Vagina (tissue), 2 donors: Measurements from ENCODE around the gene MRPS10. TPM values are rescaled to one million over a fixed set of nuclear protein-coding genes. Genes with fewer than 3 reads are reported as not detected.
A peak's percentile ranks its signal among the peaks of the same experiment; 100 is the strongest.

Source experiments
- DNase-seq, 2 donors: peaks; one replicate each; pipeline ENCODE4 v3.0.0-alpha.2; 2017; ENCODE audit errors: extremely low spot score in 2 of 2
- H3K27ac ChIP-seq: fragments of 200-600 bp; sonication (generic); one replicate; pipeline ENCODE4 v1.5.1; 2019
- H3K27me3 ChIP-seq: fragments of 200-600 bp; sonication (generic); one replicate; pipeline ENCODE4 v1.5.1; 2019
- H3K36me3 ChIP-seq, 2 donors: fragments of 200-600 bp; sonication (generic); one replicate each; pipeline ENCODE4 v1.5.1; 2017 to 2019
- H3K4me1 ChIP-seq: fragments of 200-600 bp; sonication (generic); one replicate; pipeline ENCODE4 v1.5.1; 2019
- H3K4me3 ChIP-seq, 2 donors: fragments of 200-600 bp; sonication (generic); 1 replicate in 1 of 2; 2 replicates in 1 of 2; pipeline ENCODE4 v1.5.1; 2016 to 2019
- H3K9me3 ChIP-seq: fragments of 200-600 bp; sonication (generic); one replicate; pipeline ENCODE4 v1.5.1; 2019
- POLR2A ChIP-seq, 2 donors: fragments of 450-650 bp; IDR thresholded peaks; one replicate each; pipeline ENCODE4 v1.6.1; 2017; ENCODE audit warnings: antibody characterized with exemption in 2 of 2, mild to moderate bottlenecking in 2 of 2, moderate library complexity in 2 of 2
- POLR2AphosphoS5 ChIP-seq, 2 donors: sonication (generic); formaldehyde crosslinking; IDR thresholded peaks; one replicate each; pipeline ENCODE4 v1.9.0; 2017; ENCODE audit warnings: antibody characterized with exemption in 2 of 2, mild to moderate bottlenecking in 2 of 2, low read depth in 1 of 2; ENCODE audit not compliant: insufficient read depth in 1 of 2
- intact Hi-C: fragments of 100-400 bp; cut with DNase I; formaldehyde crosslinking; loops from one replicate; pipeline ENCODE4 v1.15.1; 2023
- total RNA-seq: library from RNA; depleted of rRNA; stranded (reverse); fragments of >200 nt; gene quantifications from one replicate; pipeline ENCODE4 v1.2.3, GENCODE V29; 2016
- TF ChIP-seq, protein P1 (sequence below), 3 experiments: fragments of 450-650 bp in 2 of 3; fragments of 200-600 bp in 1 of 3; sonication (generic) in 1 of 3; IDR thresholded peaks; one replicate each; pipeline ENCODE4 v1.5.1; 2017 to 2019; ENCODE audit warnings: antibody characterized with exemption in 3 of 3, mild to moderate bottlenecking in 2 of 3, moderate library complexity in 2 of 3

Gene MRPS10
- total RNA-seq, 1 donor from 2014 or later: 21.4 TPM

DNA sequence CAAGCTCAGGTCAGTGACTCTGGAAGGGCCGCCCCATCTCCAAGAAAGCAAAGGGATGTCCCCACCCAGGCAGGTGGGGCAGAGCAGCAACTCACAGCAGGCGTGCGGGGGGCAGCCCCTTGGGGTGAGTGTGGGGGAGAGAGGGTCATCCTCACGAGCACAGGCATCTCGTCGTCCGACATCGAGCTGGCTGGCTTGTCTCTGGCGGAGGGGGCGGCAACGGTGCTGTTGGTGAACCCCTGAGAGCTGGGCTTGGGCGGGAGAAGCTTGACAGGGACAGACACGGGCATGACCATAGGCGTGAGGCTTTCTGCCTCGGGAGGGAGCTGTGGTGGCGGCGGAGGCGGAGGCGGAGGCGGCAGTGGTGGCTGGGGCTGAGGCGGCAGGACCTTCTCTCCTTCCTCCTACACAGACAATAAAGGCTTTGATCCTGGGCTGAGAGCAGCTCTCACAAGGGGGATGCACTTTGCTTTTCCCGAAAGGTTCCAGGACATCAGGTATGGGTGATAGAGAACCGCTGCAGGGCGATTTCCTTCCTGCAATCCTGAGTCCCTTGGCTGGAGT is 45.6 kb upstream of the MRPS10 start:
- peaks cover 0 to 20% of the 10 kb centered on the region in 2 donors for H3K36me3 ChIP-seq
- H3K9me3 ChIP-seq: no peaks in the 10 kb centered on the region

DNA sequence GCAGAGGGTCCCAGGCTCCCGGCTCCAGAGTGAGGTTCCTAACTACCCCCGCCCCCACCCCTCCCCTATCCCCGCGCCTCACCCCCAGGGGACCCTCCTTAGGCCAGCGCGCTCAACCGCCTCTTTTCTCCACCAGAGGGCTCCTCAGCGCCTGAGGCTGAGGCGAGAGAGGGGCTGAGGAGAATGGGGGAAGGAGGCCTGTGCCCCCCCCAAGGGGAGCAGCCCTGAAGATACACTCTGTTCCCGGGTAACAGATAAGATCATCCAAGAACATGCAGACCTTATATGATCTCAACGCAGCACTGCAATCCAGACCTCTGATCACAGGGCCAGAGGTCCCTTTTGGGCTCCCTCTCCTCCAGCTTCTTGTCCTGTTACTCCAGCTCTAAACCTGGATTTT is 43.3 kb upstream of the MRPS10 start:
- peaks cover 12% of the 10 kb centered on the region for H3K4me1 ChIP-seq
- intact Hi-C loops: loop anchor here (10.0 kb wide), 2 partner anchors 194 to 274 kb away; partner anchors contain the start of gene TRERF1
- TF ChIP-seq POLR2AphosphoS5 (IDR thresholded peaks at IDR 0.05; ENCODE audit: insufficient read depth in 1 of 2, low read depth in 1 of 2): no peak
- no peak for TF ChIP-seq POLR2A (IDR thresholded peaks at IDR 0.05)
- TF ChIP-seq, protein P1, sequence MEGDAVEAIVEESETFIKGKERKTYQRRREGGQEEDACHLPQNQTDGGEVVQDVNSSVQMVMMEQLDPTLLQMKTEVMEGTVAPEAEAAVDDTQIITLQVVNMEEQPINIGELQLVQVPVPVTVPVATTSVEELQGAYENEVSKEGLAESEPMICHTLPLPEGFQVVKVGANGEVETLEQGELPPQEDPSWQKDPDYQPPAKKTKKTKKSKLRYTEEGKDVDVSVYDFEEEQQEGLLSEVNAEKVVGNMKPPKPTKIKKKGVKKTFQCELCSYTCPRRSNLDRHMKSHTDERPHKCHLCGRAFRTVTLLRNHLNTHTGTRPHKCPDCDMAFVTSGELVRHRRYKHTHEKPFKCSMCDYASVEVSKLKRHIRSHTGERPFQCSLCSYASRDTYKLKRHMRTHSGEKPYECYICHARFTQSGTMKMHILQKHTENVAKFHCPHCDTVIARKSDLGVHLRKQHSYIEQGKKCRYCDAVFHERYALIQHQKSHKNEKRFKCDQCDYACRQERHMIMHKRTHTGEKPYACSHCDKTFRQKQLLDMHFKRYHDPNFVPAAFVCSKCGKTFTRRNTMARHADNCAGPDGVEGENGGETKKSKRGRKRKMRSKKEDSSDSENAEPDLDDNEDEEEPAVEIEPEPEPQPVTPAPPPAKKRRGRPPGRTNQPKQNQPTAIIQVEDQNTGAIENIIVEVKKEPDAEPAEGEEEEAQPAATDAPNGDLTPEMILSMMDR (IDR thresholded peaks at IDR 0.05): peak in 2 of 3 experiments; percentile 30 to 44
- no peaks in the 10 kb centered on the region for H3K9me3 ChIP-seq
- H3K27me3 ChIP-seq: no peaks in the 10 kb centered on the region
- DNase-seq: no peak
- H3K4me3 ChIP-seq: no peak overlapping the region
- H3K36me3 ChIP-seq: peaks cover 0 to 18% of the 10 kb centered on the region in 2 donors
- H3K27ac ChIP-seq: no peak overlapping the region

More for the DNA sequence above, 45.6 kb upstream of the MRPS10 start:
- no peaks in the 10 kb centered on the region for H3K27me3 ChIP-seq
- no peak for DNase-seq
- intact Hi-C loops: loop anchor here (10.0 kb wide), 2 partner anchors 192 to 272 kb away; partner anchors contain the start of gene TRERF1
- peaks cover 12% of the 10 kb centered on the region for H3K4me1 ChIP-seq
- H3K27ac ChIP-seq: no peak overlapping the region
- no peak for TF ChIP-seq POLR2A (IDR thresholded peaks at IDR 0.05)
- TF ChIP-seq, protein P1 (IDR thresholded peaks at IDR 0.05): no peak
- TF ChIP-seq POLR2AphosphoS5 (IDR thresholded peaks at IDR 0.05; ENCODE audit: insufficient read depth in 1 of 2, low read depth in 1 of 2): no peak
- no peak overlapping the region for H3K4me3 ChIP-seq

DNA sequence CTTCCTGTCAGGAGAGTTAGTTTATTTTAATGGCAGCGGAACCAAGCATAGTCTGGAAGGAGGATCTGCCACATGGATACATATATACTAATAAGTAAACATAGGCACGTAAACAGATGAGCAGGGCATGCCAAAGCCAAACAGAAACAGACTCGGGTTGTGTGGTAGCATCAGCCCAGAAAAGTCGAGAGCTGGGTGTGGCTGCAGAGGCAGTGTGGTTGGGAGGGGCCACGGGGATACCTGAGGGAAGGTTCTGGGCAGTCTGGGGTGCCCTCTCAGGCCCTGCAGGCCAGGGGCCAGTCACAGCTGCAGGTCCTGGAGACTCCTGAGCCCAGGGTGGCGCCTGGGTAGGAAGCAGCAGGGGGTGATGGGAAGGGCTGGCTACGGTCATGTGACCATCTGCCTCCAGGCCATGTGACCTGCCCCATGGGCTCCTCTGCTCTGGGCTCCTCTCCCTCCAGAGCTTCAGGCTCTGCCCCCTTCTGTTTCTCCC is 42.8 kb upstream of the MRPS10 start:
- H3K27ac ChIP-seq: no peak overlapping the region
- no peak overlapping the region for H3K4me3 ChIP-seq
- no peaks in the 10 kb centered on the region for H3K9me3 ChIP-seq
- no peaks in the 10 kb centered on the region for H3K27me3 ChIP-seq
- H3K36me3 ChIP-seq: peaks cover 0 to 18% of the 10 kb centered on the region in 2 donors
- TF ChIP-seq POLR2AphosphoS5 (IDR thresholded peaks at IDR 0.05; ENCODE audit: insufficient read depth in 1 of 2, low read depth in 1 of 2) (no peak), POLR2A (IDR thresholded peaks at IDR 0.05) (no peak)
- TF ChIP-seq, protein P1 (IDR thresholded peaks at IDR 0.05): no peak
- DNase-seq: no peak
- H3K4me1 ChIP-seq: peaks cover 12% of the 10 kb centered on the region
- intact Hi-C loops: loop anchor here (10.0 kb wide), 2 partner anchors 194 to 274 kb away; partner anchors contain the start of gene TRERF1

DNA sequence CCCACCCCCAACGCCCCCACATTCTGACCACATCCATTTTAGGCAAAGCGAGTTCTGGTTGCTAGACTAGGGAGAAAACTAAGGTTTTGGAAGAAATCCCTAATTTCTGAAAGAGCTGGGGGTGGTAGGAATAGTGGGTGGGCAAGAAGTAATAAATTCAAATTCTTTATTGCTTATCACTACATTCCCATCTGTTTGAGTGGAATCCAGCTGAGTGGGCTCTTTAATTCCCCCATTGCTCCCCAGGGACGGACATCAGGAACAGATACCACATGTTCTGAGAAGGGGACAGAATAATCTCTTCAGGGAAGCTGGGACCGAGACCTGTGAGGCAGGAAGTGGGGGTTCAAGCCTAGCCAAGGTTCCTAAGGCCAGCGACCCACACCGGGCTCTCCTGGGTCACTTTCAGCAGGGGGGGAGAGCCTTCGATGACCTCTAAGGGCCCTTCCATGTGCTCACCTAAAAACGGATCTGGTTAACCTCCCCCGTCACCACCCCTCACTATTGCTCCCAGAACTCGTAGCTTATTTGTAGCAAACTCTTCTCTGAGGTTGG is 42.3 kb upstream of the MRPS10 start:
- Histone ChIP-seq H3K4me1 (peaks cover 8% of the 10 kb centered on the region), H3K27ac (peak overlapping the region; percentile 10), H3K27me3 (no peaks in the 10 kb centered on the region), H3K36me3 (peaks cover 0 to 18% of the 10 kb centered on the region in 2 donors), H3K4me3 (no peak overlapping the region), H3K9me3 (no peaks in the 10 kb centered on the region)
- no peak for DNase-seq
- intact Hi-C loops: loop anchor here (10.0 kb wide), 2 partner anchors 195 to 275 kb away; partner anchors contain the start of gene TRERF1
- no peak for TF ChIP-seq POLR2A (IDR thresholded peaks at IDR 0.05)
- TF ChIP-seq POLR2AphosphoS5 (IDR thresholded peaks at IDR 0.05; ENCODE audit: insufficient read depth in 1 of 2, low read depth in 1 of 2): no peak
- TF ChIP-seq, protein P1 (IDR thresholded peaks at IDR 0.05): no peak

DNA sequence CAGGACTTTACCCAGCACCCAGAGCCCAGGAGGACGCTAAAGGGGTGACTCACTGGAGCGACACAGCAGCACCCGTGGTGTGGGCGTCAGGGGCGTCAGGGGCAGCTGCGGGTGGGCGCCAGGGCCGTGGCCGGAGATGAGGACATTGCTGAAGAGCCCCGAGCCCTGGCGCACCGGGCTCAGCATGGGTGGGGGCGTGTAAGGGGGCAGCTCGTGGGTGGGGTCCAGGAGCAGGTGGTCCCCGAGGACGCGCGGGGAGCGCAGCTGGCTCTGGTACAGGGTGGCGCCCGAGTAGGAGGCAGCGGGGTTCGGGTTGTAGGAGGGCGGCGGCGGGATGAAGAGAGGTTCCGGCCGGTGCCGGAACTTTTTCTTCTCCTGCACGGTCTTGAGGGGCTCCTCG is 41.6 kb upstream of the MRPS10 start:
- Histone ChIP-seq H3K36me3 (peaks cover 0 to 20% of the 10 kb centered on the region in 2 donors), H3K27ac (peak overlapping the region; percentile 10), H3K9me3 (no peaks in the 10 kb centered on the region), H3K4me3 (no peak overlapping the region), H3K27me3 (no peaks in the 10 kb centered on the region), H3K4me1 (peaks cover 2% of the 10 kb centered on the region)
- TF ChIP-seq POLR2AphosphoS5 (IDR thresholded peaks at IDR 0.05; ENCODE audit: insufficient read depth in 1 of 2, low read depth in 1 of 2) (no peak), POLR2A (IDR thresholded peaks at IDR 0.05) (no peak)
- TF ChIP-seq, protein P1 (IDR thresholded peaks at IDR 0.05): no peak
- intact Hi-C loops: no loop called here
- DNase-seq: no peak
